BJ (cell line): ENCODE measurements around the gene SEMA3B. TPM values are rescaled to one million over a fixed set of nuclear protein-coding genes. Genes with fewer than 3 reads are reported as not detected.
"Not testable (repeated sequence)": the region's sequence is repeated elsewhere in the genome, so short reads cannot be mapped to it uniquely, and the experiment has no call there.

Source experiments
- CTCF ChIA-PET: fragments of 350-600 bp; formaldehyde crosslinking; extraction: SDS; loops from one replicate; lab custom pipeline; 2021; ENCODE audit warnings: antibody characterized with exemption, inconsistent platforms; lab: Yijun Ruan, JAX
- POLR2A ChIA-PET: fragments of 300-600 bp; sonication (Branson Sonifier 250); formaldehyde crosslinking; extraction: SDS; loops from one replicate; lab custom pipeline; 2021; ENCODE audit warnings: antibody characterized with exemption; lab: Charles Lee
- DNase-seq: peaks from one replicate; pipeline ENCODE4 v3.0.0-alpha.2; 2011; ENCODE audit warnings: low read depth
- H3K27me3 ChIP-seq: 2 replicates; pipeline ENCODE4 v1.6.0; 2011; ENCODE audit warnings: low read length; ENCODE audit not compliant: control insufficient read depth, insufficient read depth
- H3K36me3 ChIP-seq: 2 replicates; pipeline ENCODE4 v1.5.1; 2011; ENCODE audit warnings: low read length; ENCODE audit not compliant: control insufficient read depth, insufficient read depth
- H3K4me3 ChIP-seq: 2 replicates; pipeline ENCODE4 v1.5.1; 2011; ENCODE audit warnings: low read depth, mild to moderate bottlenecking, control low read depth, low read length
- polyA plus RNA-seq: library from polyadenylated mRNA; depleted of rRNA; stranded (reverse); fragments of >200 nt; gene quantifications from 2 replicates; pipeline ENCODE4 v1.2.3, GENCODE V29; 2011
- TF ChIP-seq, protein P1 (sequence below): IDR thresholded peaks from 2 replicates; pipeline ENCODE4 v1.5.1; 2011; ENCODE audit warnings: low read depth, mild to moderate bottlenecking, control low read depth, inconsistent platforms, low read length, moderate library complexity; ENCODE audit not compliant: insufficient read depth

The SEMA3B gene
- polyA plus RNA-seq, 1 experiment: 59.0 TPM

DNA sequence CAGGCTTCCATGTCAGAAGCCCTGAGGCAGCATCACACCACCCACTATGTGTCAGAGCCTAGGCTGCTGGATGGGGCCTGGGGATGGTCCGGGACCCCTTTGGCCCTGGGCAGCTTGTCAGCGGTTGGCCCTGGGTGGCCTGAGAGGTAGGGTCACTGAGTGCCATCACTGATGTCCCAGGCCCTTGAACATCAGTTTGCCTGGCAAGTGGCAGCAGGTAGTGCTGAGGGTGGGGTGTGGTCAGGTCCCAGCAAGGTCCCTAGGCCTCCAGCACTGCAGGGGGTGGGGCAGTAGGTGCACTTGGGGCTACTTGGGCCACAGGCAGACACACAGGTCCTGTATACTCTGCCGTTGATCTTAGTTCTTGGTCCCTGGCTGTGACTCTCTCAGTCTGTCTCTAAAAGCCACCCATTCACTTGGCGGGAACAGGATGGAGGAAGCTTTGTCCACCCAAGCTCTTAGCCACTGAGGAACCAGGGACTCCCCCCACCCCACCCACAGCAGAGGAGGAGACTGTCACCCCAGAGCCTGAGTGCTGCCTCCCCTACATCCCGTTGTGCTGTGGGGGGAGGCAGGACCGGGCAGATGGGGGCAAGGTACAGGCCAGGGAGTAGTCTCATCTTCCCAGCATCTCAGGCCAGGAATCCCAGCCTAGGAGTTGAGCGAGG is 27.1 kb upstream of the SEMA3B start:
- DNase-seq: no peak
- H3K4me3 ChIP-seq: no peak overlapping the region
- POLR2A ChIA-PET: interaction anchor here (0.7 kb wide), 2 partner anchors 25 to 360 kb away, joined by 3 to 6 read pairs; no protein-coding TSS in a partner anchor
- peaks cover 13% of the 10 kb centered on the region for H3K36me3 ChIP-seq
- CTCF ChIA-PET: interaction anchor here (0.7 to 2.3 kb wide), 6 partner anchors 14 to 47 kb away, joined by 4 to 6 read pairs (median 4); no protein-coding TSS in a partner anchor
- no peaks in the 10 kb centered on the region for H3K27me3 ChIP-seq
- TF ChIP-seq, protein P1, sequence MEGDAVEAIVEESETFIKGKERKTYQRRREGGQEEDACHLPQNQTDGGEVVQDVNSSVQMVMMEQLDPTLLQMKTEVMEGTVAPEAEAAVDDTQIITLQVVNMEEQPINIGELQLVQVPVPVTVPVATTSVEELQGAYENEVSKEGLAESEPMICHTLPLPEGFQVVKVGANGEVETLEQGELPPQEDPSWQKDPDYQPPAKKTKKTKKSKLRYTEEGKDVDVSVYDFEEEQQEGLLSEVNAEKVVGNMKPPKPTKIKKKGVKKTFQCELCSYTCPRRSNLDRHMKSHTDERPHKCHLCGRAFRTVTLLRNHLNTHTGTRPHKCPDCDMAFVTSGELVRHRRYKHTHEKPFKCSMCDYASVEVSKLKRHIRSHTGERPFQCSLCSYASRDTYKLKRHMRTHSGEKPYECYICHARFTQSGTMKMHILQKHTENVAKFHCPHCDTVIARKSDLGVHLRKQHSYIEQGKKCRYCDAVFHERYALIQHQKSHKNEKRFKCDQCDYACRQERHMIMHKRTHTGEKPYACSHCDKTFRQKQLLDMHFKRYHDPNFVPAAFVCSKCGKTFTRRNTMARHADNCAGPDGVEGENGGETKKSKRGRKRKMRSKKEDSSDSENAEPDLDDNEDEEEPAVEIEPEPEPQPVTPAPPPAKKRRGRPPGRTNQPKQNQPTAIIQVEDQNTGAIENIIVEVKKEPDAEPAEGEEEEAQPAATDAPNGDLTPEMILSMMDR: no peak

DNA sequence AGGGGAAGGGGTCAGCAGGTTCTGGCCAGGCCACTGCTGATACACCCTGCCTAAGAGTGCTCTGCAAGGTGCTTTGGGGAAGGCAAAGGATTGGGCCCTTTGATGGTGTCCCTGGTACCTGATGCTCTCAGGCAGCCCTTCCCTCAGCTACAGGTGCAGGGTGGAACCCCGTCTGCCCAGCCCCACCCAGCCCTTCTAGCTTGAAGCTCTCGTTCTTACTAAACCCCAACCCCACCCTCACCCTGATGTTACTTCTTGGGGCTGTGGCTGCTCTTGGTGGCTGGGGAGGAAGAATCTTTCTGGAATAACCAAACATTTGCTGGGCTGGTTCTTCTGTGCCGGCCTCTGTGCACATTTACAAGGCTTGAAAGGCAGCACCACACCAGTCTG is 26.6 kb upstream of the SEMA3B start:
- Histone ChIP-seq H3K27me3 (no peaks in the 10 kb centered on the region), H3K4me3 (no peak overlapping the region), H3K36me3 (peaks cover 13% of the 10 kb centered on the region)
- ChIA-PET POLR2A (no interaction called here), CTCF (interaction anchor here (1.6 to 2.3 kb wide), 4 partner anchors 14 to 18 kb away, joined by 4 to 10 read pairs (median 7); no protein-coding TSS in a partner anchor)
- no peak for DNase-seq
- TF ChIP-seq, protein P1: no peak

GRCh38 chr3:50242851-50243542 is 25.9 kb upstream of the SEMA3B start:
- Histone ChIP-seq H3K36me3 (peaks cover 17% of the 10 kb centered on the region), H3K4me3 (no peak overlapping the region), H3K27me3 (no peaks in the 10 kb centered on the region)
- CTCF ChIA-PET: interaction anchor here (0.6 to 2.3 kb wide), 7 partner anchors 14 to 50 kb away, joined by 3 to 10 read pairs (median 6); no protein-coding TSS in a partner anchor
- DNase-seq: no peak
- TF ChIP-seq, protein P1: no peak
- POLR2A ChIA-PET: no interaction called here

DNA sequence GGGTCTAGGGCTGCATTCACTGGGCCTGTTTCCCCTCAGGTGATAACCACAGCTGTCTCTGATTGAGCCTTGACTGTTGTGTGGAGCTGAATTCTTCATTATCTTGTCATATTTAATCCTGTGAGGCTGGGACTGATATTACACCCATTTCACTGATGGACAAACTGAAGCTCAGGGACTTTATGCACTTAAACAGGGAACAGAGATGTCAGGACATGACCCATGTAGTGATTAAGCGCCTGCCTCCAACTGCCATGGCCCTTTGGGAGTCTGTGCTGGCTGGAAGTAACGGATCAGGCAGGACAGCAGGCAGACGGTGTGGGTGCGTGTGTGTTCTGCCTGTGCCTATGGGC is 25.4 kb upstream of the SEMA3B start:
- Histone ChIP-seq H3K36me3 (peaks cover 17% of the 10 kb centered on the region), H3K27me3 (no peaks in the 10 kb centered on the region), H3K4me3 (no peak overlapping the region)
- ChIA-PET CTCF (interaction anchor here (0.6 to 2.3 kb wide), 6 partner anchors 15 to 49 kb away, joined by 3 to 10 read pairs (median 6); no protein-coding TSS in a partner anchor), POLR2A (no interaction called here)
- TF ChIP-seq, protein P1: no peak
- DNase-seq: no peak

- H3K27me3 ChIP-seq, POLR2A ChIA-PET, H3K4me3 ChIP-seq, DNase-seq: not testable (repeated sequence)
- CTCF ChIA-PET: interaction anchor here (0.7 to 2.3 kb wide), 4 partner anchors 14 to 34 kb away, joined by 3 to 10 read pairs (median 3); partner anchors contain the start of gene LSMEM2
- peaks cover 18% of the 10 kb centered on the region for H3K36me3 ChIP-seq
Measured at GRCh38 chr3:50244813-50245212, 24.1 kb upstream of the SEMA3B start.
